ENCODE results near the gene LUC7L3. TPM values are rescaled to one million over a fixed set of nuclear protein-coding genes. Genes with fewer than 3 reads are reported as not detected.

The LUC7L3 gene
- total RNA-seq, 1 donor from 2014 or later = 71.5 TPM

DNA sequence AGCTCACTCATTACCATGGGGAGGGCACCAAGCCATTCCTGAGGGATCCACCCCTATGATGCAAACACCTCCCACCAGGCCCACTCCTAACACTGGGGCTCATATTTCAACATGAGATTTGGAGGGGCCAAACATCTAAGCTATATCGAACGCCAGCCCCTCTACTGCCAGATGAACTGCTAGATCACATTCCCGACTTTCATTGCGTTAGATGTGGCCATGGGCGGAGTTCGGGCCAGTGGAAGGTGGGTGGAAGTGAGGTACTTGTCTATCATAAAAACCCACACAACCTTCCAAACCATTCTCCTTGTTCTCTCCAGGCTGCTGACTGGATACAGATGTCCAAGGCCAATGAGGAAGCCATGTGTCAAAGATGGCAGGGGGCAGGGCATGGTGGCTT, 75.0 kb downstream of the LUC7L3 start:
- Mint-ChIP-seq H3K27me3 (ENCODE audit: low read depth) (no peaks in the 10 kb centered on the region), H3K9me3 (ENCODE audit: low read depth) (no peaks in the 10 kb centered on the region), H3K36me3 (ENCODE audit: low read depth) (no peaks in the 10 kb centered on the region), H3K27ac (ENCODE audit: unreplicated experiment) (no peak overlapping the region), H3K4me3 (ENCODE audit: unreplicated experiment) (no peak overlapping the region), H3K4me1 (ENCODE audit: low read depth) (peaks cover 12% of the 10 kb centered on the region)
- no peak for DNase-seq (ENCODE audit: low spot score)
- TF ChIP-seq, protein P1, sequence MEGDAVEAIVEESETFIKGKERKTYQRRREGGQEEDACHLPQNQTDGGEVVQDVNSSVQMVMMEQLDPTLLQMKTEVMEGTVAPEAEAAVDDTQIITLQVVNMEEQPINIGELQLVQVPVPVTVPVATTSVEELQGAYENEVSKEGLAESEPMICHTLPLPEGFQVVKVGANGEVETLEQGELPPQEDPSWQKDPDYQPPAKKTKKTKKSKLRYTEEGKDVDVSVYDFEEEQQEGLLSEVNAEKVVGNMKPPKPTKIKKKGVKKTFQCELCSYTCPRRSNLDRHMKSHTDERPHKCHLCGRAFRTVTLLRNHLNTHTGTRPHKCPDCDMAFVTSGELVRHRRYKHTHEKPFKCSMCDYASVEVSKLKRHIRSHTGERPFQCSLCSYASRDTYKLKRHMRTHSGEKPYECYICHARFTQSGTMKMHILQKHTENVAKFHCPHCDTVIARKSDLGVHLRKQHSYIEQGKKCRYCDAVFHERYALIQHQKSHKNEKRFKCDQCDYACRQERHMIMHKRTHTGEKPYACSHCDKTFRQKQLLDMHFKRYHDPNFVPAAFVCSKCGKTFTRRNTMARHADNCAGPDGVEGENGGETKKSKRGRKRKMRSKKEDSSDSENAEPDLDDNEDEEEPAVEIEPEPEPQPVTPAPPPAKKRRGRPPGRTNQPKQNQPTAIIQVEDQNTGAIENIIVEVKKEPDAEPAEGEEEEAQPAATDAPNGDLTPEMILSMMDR (IDR thresholded peaks at IDR 0.05) = no peak

DNA sequence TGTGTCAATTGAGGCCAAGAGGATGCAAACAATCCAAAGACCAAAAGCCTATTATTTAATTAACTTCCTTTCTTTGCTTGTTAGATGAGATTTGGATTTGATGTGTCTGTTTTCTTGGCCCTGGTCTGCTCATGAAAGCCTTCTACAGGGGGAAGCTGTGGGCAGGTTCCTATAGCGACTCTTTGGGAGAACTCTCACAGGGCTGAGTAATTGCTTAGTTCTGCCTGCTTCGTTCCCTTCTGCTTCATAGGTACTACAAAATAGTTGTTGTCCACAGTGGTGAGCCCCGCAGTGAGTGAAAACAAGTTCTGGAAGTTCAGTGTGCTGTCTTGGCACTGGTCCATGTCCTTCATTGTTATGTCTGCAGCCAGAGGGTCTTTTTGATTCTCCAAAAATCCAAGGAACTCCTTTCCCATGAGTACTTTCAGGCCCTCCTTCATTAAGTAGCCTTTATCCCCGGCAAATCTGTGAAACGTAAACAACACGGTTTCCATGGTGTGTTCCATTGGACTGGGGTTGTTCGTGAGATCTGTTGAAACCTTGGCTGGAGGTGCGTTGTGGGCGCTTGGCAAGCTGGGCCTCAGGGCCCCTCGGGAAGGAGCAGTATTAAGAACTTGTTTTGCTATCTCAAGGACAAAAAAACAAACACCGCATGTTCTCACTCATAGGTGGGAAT, 77.9 kb downstream of the LUC7L3 start:
- Mint-ChIP-seq H3K36me3 (ENCODE audit: low read depth) (no peaks in the 10 kb centered on the region), H3K9me3 (ENCODE audit: low read depth) (no peaks in the 10 kb centered on the region), H3K27ac (ENCODE audit: unreplicated experiment) (no peak overlapping the region), H3K4me1 (ENCODE audit: low read depth) (peaks cover 8% of the 10 kb centered on the region), H3K27me3 (ENCODE audit: low read depth) (peaks cover 4% of the 10 kb centered on the region), H3K4me3 (ENCODE audit: unreplicated experiment) (no peak overlapping the region)
- DNase-seq (ENCODE audit: low spot score) = no peak
- TF ChIP-seq, protein P1 (IDR thresholded peaks at IDR 0.05) = no peak

DNA sequence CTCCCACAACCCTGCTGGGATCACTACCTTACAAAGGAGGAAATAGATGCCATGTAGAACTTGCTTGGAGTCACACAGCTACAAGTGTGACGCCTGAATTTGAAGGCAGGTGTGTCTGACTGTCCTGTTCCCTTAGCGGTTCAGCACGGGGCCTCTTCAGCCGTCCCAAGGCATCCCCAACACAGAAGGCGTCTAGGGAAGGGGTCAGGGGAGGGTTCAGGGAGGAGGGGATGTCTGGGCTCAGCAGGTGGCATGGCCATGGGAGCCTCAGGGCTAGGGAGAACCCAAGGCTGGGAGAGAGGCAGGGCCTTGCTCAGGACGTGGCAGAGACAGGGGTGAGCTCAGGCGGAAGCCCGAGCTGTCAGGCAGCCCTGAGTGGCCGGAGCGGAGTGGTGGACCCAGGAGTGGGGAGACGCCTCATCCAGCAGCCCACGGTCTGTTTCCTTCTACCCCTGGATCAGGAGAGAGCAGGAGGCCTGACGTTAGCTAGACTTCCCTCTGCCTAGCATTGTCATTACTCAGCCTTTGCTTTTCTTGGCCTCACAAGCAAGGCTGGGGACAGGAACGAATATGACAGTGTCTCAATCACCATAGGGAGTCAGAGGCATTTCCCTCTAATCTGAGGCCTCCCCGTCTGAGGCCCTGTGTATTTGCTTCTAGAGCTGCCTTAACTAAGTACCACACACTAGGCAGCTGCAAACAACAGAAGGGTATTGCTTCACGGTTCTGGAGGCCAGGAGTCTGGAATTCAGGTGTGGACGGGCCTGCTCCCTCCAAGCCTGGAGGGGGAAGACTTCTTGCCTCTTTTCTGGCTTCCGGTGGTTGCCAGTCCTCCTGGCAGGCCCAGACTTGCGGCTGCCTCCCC, 79.3 kb downstream of the LUC7L3 start:
- H3K27me3 Mint-ChIP-seq (ENCODE audit: low read depth) = peaks cover 4% of the 10 kb centered on the region
- no peaks in the 10 kb centered on the region for H3K9me3 Mint-ChIP-seq (ENCODE audit: low read depth)
- H3K4me1 Mint-ChIP-seq (ENCODE audit: low read depth) = peaks cover 8% of the 10 kb centered on the region
- TF ChIP-seq, protein P1 (IDR thresholded peaks at IDR 0.05) = no peak
- DNase-seq (ENCODE audit: low spot score) = peak; percentile 92
- H3K27ac Mint-ChIP-seq (ENCODE audit: unreplicated experiment) = peak overlapping the region; percentile 41
- no peak overlapping the region for H3K4me3 Mint-ChIP-seq (ENCODE audit: unreplicated experiment)
- H3K36me3 Mint-ChIP-seq (ENCODE audit: low read depth) = no peaks in the 10 kb centered on the region

DNA sequence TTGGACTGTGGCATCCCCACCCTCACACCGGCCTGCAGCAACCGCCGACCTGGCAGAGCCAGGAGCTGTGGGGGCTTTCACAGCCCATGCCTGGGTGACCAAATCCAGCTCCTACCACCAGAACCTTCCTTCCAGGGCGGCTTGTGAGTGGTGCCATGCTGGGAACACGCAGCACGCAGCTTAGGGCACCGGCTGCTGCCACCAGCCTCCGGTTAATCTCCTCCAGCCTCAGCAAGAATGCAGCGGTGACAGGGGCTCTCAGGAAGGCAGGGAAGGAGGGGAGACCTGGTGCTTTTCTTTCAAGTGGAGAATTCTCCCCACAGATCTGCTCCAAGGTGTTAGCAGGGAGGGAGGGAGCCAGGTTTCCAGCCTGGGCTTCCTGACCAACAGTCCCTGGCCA, 80.2 kb downstream of the LUC7L3 start:
- Mint-ChIP-seq H3K4me1 (ENCODE audit: low read depth) (peaks cover 8% of the 10 kb centered on the region), H3K27ac (ENCODE audit: unreplicated experiment) (no peak overlapping the region), H3K4me3 (ENCODE audit: unreplicated experiment) (no peak overlapping the region), H3K9me3 (ENCODE audit: low read depth) (no peaks in the 10 kb centered on the region), H3K36me3 (ENCODE audit: low read depth) (no peaks in the 10 kb centered on the region), H3K27me3 (ENCODE audit: low read depth) (peaks cover 4% of the 10 kb centered on the region)
- TF ChIP-seq, protein P1 (IDR thresholded peaks at IDR 0.05) = no peak
- DNase-seq (ENCODE audit: low spot score) = no peak

DNA sequence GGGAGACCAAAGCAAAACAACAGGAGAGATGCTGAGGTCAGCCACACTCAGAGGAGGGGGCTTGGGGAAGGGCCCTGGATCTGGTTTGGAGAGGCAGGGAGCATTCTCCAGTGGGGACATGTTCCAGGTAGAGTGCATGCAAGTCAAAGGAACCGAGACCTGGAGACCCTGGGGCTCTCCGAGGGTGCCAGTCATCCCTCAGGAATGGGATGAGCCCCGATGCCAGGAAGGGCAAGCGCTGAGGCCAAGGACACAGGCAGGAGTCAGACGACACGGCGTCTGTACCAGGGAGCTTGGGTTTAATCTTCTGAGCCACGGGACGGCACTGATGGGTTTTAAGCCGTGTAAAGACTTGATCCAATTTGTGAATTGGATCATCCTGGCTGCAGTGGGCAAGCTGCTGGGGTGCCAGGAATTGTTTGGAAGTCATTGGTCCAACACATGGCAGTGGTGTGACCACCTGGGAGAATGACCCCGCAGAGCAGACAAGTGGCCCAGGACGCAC, 80.8 kb downstream of the LUC7L3 start:
- Mint-ChIP-seq H3K4me1 (ENCODE audit: low read depth) (peaks cover 8% of the 10 kb centered on the region), H3K9me3 (ENCODE audit: low read depth) (no peaks in the 10 kb centered on the region), H3K4me3 (ENCODE audit: unreplicated experiment) (no peak overlapping the region), H3K36me3 (ENCODE audit: low read depth) (no peaks in the 10 kb centered on the region), H3K27ac (ENCODE audit: unreplicated experiment) (no peak overlapping the region), H3K27me3 (ENCODE audit: low read depth) (peaks cover 4% of the 10 kb centered on the region)
- DNase-seq (ENCODE audit: low spot score) = no peak
- TF ChIP-seq, protein P1 (IDR thresholded peaks at IDR 0.05) = no peak

All from chondrocyte (in vitro differentiated cells).